Central memory CD8-positive, alpha-beta T cell (primary cell): Measurements from ENCODE around the gene ARL3.

Experiments
- ATAC-seq: fragments of 150-1000 bp; cut with Tn5 transposase; replicated peaks from 2 replicates; pipeline ENCODE4 v1.10.0; 2022; ENCODE audit warnings: mild to moderate bottlenecking, moderate FRiP score, moderate number of reproducible peaks; ENCODE audit not compliant: poor library complexity, severe bottlenecking; ENCODE audit errors: extremely low read depth
- DNase-seq, 2 donors: peaks; one replicate each; pipeline ENCODE4 v3.0.0; 2021; ENCODE audit warnings: low spot score in 2 of 2
- H3K27ac Mint-ChIP-seq: one replicate; pipeline ENCODE4 v1.8.0; 2022; ENCODE audit warnings: low read depth, mild to moderate bottlenecking, moderate library complexity, mixed read lengths
- H3K27me3 Mint-ChIP-seq: one replicate; pipeline ENCODE4 v1.8.0; 2022; ENCODE audit warnings: mixed read lengths
- H3K36me3 Mint-ChIP-seq: one replicate; pipeline ENCODE4 v1.8.0; 2022; ENCODE audit warnings: mild to moderate bottlenecking, moderate library complexity, mixed read lengths; ENCODE audit not compliant: insufficient read depth
- H3K4me1 Mint-ChIP-seq: one replicate; pipeline ENCODE4 v1.8.0; 2022; ENCODE audit warnings: mixed read lengths
- H3K4me3 Mint-ChIP-seq: one replicate; pipeline ENCODE4 v1.8.0; 2022; ENCODE audit warnings: mild to moderate bottlenecking, moderate library complexity, mixed read lengths
- H3K9me3 Mint-ChIP-seq: one replicate; pipeline ENCODE4 v1.8.0; 2022; ENCODE audit warnings: mixed read lengths

Gene ARL3

DNA sequence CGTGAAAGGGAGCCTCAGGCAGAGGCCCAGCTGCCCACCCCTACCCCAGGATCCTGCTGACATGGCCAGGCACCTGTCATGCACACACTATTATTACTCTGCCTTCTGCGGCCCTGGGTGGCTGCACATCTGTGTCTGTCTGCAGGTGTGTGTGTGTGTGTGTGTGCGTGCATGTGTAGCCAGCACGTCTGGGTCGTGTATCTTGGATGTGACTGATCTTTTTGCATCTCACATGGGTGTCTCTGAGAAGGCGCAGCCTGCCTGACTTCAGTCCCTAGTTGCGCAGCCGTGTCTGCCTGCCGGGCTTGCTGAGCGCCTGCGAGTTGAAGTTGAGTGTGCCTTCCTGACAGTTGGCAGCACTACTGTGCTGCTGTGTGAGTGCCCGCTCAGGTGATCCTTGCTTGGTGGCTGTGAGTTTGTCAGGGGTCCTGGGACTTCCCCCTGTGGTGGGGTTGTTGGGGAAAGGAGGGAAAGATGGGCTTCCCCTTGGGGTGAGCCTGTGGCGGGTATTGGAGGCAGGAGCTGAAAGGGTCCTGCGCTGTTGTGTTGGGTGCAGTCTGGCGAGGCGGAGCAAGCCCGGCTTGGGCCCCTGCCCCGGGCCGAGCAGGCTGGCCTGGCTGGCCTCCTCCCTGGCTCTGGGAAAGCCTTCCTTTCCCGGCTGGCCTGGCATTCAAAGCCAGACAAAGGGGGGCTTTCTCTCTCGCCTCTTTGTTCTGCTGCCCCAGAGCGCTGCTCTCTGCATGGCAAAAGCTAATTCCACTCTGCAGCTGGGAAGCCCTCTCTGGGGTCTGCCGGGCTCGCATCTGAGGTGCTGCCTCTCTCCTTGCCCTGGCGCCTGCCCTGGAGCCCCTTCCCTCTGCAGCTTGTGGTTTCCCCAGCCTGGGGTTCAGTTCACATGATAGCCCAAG lies 65.1 kb downstream of the ARL3 start:
- Mint-ChIP-seq H3K9me3 (no peaks in the 10 kb centered on the region), H3K27ac (peak overlapping the region; percentile 80), H3K36me3 (peaks cover 46% of the 10 kb centered on the region), H3K4me1 (peaks cover 94% of the 10 kb centered on the region), H3K27me3 (no peaks in the 10 kb centered on the region), H3K4me3 (peak overlapping the region; percentile 97)
- ATAC-seq (no peak), DNase-seq (no peak)

DNA sequence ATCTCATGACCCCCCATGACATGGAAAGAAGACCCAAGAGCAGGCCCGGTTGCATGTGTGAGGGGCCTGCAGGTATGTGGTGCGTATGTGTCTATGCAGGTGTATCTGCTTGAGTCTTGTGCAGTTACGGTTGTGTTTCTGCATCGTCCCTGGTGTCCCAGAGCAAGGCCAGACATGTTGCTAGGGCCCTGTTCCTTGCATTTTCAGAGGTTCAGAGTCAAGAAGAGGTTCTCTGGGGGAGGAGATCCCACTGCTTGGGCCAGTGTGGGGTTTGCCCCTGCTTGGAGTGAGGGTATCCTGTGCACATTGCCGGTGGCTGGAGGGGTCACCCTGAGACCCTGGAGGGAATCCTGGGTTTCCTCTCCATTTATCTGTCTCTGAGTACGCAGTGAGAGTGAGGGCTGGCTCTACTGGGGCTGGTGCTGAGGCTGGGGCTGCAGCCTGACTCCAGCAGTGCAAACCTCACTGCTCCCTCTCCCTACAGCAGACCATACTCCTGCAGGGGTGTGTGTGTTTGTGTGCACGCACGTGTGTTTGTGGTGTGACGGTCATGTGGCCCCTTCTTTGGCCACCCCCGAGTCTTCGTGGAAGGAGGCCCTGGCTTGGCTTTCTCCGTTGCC lies 65.8 kb downstream of the ARL3 start:
- DNase-seq (no peak), ATAC-seq (no peak)
- Mint-ChIP-seq H3K36me3 (peaks cover 38% of the 10 kb centered on the region), H3K27me3 (no peaks in the 10 kb centered on the region), H3K4me1 (peaks cover 86% of the 10 kb centered on the region), H3K9me3 (no peaks in the 10 kb centered on the region), H3K4me3 (peak overlapping the region; percentile 97), H3K27ac (peak overlapping the region; percentile 80)

DNA sequence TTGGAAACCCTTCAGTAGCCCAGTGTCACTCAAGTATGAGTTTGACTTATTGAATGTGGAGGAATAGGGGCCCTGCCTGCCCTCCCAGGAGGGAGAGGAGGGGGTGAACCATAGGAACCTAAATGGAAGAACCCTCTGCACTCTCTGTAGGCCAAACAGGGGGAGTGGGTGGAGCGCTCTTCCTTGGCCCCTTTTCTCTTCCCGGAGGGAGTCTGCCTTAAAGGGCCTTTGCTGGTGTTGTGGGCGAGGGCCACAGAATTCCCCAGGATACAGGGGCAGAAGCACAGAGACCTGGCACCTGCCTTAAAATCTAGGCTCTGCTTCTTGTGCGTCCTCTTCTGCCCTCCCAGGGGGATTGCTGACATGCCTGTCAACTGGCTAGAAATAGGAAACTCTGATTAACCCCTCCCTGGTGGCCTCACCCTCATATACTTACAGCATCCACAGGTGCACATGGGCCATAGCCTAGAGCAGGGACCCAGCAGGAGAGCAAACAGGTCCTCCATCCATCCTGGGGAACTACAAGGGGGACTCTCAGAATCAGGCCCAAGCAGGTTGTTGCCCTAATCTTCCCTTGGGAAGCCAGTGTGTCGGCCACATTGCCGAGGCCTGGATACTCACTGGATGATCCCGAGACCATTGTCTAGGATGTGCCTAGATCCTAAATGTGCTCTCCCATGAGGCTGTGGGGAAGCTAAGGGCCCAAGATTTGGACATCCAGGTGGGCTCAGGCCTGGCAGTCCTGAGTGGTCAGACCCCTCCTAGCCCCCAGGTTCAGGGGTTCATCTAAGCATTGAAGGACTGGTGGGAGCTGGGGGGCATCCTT lies 66.5 kb downstream of the ARL3 start:
- Mint-ChIP-seq H3K27ac (peak overlapping the region; percentile 96), H3K4me1 (peaks cover 79% of the 10 kb centered on the region), H3K27me3 (no peaks in the 10 kb centered on the region), H3K4me3 (peak overlapping the region; percentile 97), H3K36me3 (peaks cover 39% of the 10 kb centered on the region), H3K9me3 (no peaks in the 10 kb centered on the region)
- DNase-seq = no peak
- ATAC-seq = no peak

DNA sequence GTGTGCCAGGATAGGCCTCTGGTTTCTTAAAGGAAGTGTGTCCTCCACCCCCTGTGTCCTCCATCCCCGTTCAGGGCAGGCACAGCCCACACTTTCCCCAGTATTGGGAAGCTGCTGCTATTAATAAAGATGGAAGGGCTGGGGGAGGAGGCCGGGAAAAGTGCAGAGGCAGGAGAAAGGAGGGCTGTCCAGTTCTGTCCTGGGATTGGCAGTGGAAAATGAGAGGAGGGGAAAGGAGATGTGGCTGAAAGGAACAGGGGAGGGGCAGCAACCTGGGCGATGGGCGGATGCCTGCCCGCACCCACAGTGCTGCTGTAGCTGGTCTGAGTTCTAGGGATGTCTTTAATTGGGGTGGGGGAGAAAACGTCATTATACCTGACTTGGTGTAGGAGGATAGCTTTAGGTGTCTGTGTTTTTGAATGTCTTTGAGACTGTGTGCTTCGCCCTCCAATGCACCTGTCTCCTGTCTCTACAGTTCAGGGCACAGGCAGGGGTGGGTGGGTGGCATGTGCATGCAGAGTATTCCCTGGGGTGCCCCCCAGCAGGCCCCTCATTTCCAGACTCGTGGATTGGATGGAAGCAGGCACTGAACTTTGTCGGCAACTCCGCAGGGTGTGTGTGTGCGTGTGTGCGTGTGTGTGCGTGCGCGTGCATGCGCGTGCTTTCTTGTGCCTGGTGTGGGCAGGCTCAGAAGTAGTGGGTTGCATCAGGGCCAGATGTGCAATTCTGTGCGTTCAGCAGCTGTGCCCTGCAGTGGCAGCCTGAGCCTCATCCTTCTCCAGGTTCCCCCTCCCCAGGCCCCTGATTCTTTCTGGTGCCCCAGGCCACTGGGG lies 67.4 kb downstream of the ARL3 start:
- no peaks in the 10 kb centered on the region for H3K27me3 Mint-ChIP-seq
- peak overlapping the region; percentile 96 for H3K27ac Mint-ChIP-seq
- H3K36me3 Mint-ChIP-seq = peaks cover 38% of the 10 kb centered on the region
- no peak for ATAC-seq
- peak in 1 of 2 donors; percentile 28 for DNase-seq
- H3K9me3 Mint-ChIP-seq = no peaks in the 10 kb centered on the region
- H3K4me1 Mint-ChIP-seq = peaks cover 73% of the 10 kb centered on the region
- H3K4me3 Mint-ChIP-seq = peak overlapping the region; percentile 97

- Mint-ChIP-seq H3K27ac (peak overlapping the region; percentile 96), H3K4me3 (peak overlapping the region; percentile 97), H3K27me3 (no peaks in the 10 kb centered on the region), H3K4me1 (peaks cover 71% of the 10 kb centered on the region), H3K9me3 (no peaks in the 10 kb centered on the region), H3K36me3 (peaks cover 37% of the 10 kb centered on the region)
- ATAC-seq (peak; percentile 48), DNase-seq (peak; percentile 42 to 65)
Measured at GRCh38 chr10:102645741-102646609, 68.2 kb downstream of the ARL3 start.

- Mint-ChIP-seq H3K9me3 (no peaks in the 10 kb centered on the region), H3K4me3 (peak overlapping the region; percentile 97), H3K4me1 (peaks cover 65% of the 10 kb centered on the region), H3K27me3 (no peaks in the 10 kb centered on the region), H3K27ac (peak overlapping the region; percentile 96), H3K36me3 (peaks cover 35% of the 10 kb centered on the region)
- no peak for ATAC-seq
- DNase-seq = no peak
Measured at GRCh38 chr10:102645388-102645740, 68.8 kb downstream of the ARL3 start.

- Mint-ChIP-seq H3K36me3 (peaks cover 35% of the 10 kb centered on the region), H3K4me1 (peaks cover 60% of the 10 kb centered on the region), H3K4me3 (peak overlapping the region; percentile 97), H3K9me3 (no peaks in the 10 kb centered on the region), H3K27ac (peak overlapping the region; percentile 96), H3K27me3 (no peaks in the 10 kb centered on the region)
- peak; percentile 64 to 67 for DNase-seq
- ATAC-seq = peak; percentile 30
Measured at GRCh38 chr10:102644646-102645387, 69.4 kb downstream of the ARL3 start.

DNA sequence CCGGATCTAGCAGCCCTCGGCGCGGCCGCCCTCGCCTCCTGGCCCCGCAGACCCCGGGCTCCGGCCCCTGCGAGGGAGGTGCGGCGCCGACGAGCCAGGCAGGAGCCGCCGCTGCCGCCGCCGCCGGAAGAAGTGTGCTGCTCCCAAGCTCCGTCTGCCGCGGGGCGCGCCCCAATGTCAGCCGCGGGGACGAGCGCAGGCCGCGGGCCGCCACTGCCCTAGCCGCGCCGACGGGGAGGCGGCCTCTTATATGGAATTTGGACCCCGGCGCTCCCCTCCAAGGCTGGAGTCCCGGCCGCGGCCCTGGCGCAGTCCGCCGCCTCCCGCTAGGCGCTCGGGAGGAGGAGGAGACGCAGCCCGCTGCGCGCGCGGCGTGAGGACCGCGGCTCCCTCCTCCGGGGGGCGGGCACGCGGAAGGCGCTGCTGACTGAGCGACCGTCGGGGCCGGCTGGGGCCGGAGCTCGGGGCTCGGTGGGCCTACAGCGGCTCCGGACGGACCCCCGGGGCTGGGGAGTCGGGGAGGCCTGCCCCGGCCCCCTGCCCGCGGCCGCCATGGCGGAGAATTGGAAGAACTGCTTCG lies 70.0 kb downstream of the ARL3 start, which contains the start of gene TRIM8:
TRIM8 (plus strand) TSS at position 414 of the 580 bp plus-strand sequence; CDS start at position 553, 139 bp downstream.
- ATAC-seq = peak; percentile 5
- peak; percentile 35 to 41 for DNase-seq
- H3K9me3 Mint-ChIP-seq = no peaks in the 10 kb centered on the region
- H3K27me3 Mint-ChIP-seq = no peaks in the 10 kb centered on the region
- peak within 1 kb of the TSS; percentile 97 for H3K4me3 Mint-ChIP-seq
- H3K36me3 Mint-ChIP-seq = peaks cover 35% of the 10 kb centered on the region
- peak within 1 kb of the TSS; percentile 96 for H3K27ac Mint-ChIP-seq
- peaks cover 53% of the 10 kb centered on the region for H3K4me1 Mint-ChIP-seq

- Mint-ChIP-seq H3K27me3 (no peaks in the 10 kb centered on the region), H3K9me3 (no peaks in the 10 kb centered on the region), H3K27ac (peak overlapping the region; percentile 65), H3K4me3 (peak overlapping the region; percentile 97), H3K4me1 (peaks cover 46% of the 10 kb centered on the region), H3K36me3 (peaks cover 34% of the 10 kb centered on the region)
- ATAC-seq (no peak), DNase-seq (no peak)
Measured at GRCh38 chr10:102643336-102644065, 70.7 kb downstream of the ARL3 start.

DNA sequence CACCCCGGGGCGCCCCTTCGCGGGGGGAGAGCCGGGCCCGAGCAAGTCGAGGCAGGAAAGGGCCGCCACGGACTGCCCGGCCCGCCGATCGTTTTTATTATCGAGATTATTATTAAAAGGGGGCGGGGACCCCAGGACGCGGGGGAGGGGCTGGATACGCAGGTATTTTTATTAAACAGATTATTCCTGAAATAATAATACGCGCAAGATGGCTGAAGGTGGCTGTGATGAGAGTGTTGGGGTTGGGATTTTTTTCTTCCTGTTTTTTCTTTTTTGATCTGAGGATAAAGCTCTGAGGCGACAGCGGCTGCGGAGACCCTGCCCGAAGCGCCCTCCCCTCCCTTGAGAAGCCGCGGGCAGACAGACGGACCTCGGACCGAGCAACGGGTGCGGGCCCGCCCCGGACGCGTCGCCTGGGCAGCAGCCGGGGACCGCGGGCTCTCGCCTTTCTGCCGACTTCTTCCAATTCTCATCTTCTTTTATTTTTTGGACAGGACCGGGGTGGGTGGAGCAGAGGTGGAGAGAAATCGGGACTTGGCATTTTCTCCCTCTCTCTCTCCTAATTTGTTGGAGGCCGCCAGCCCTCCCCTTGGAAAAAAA lies 71.4 kb downstream of the ARL3 start:
- ATAC-seq = no peak
- Mint-ChIP-seq H3K4me3 (peak overlapping the region; percentile 97), H3K36me3 (peaks cover 33% of the 10 kb centered on the region), H3K4me1 (peaks cover 40% of the 10 kb centered on the region), H3K27ac (peak overlapping the region; percentile 65), H3K9me3 (no peaks in the 10 kb centered on the region), H3K27me3 (no peaks in the 10 kb centered on the region)
- peak in 1 of 2 donors; percentile 39 for DNase-seq
